HEK293 (cell line): ENCODE measurements around the gene PTGER4.

Experiments used
- BCL11B ChIP-seq: fragments of 450-650 bp; formaldehyde crosslinking; IDR thresholded peaks from 2 replicates; pipeline ENCODE4 v1.5.1; 2016; ENCODE audit warnings: low read depth, missing biosample characterization, missing genetic modification characterization
- BCL6B ChIP-seq: fragments of 450-650 bp; formaldehyde crosslinking; IDR thresholded peaks from 2 replicates; pipeline ENCODE4 v1.5.1; 2017; ENCODE audit warnings: missing biosample characterization, missing genetic modification characterization
- CTCF ChIP-seq: fragments of 450-650 bp; formaldehyde crosslinking; IDR thresholded peaks from 2 replicates; pipeline ENCODE4 v1.5.1; 2016; ENCODE audit warnings: missing biosample characterization, missing genetic modification characterization
- SCRT1 ChIP-seq: fragments of 450-650 bp; formaldehyde crosslinking; IDR thresholded peaks from 2 replicates; pipeline ENCODE4 v1.5.1; 2016; ENCODE audit warnings: missing biosample characterization, missing genetic modification characterization, borderline replicate concordance
- ZFP41 ChIP-seq: fragments of 450-650 bp; formaldehyde crosslinking; IDR thresholded peaks from 2 replicates; pipeline ENCODE4 v1.5.1; 2016; ENCODE audit warnings: missing biosample characterization, missing genetic modification characterization, borderline replicate concordance
- ZNF140 ChIP-seq: fragments of 450-650 bp; formaldehyde crosslinking; IDR thresholded peaks from 2 replicates; pipeline ENCODE4 v1.5.1; 2016; ENCODE audit warnings: missing biosample characterization, missing genetic modification characterization
- ZNF239 ChIP-seq: fragments of 450-650 bp; formaldehyde crosslinking; IDR thresholded peaks from 2 replicates; pipeline ENCODE4 v1.5.1; 2016; ENCODE audit warnings: missing biosample characterization, missing genetic modification characterization
- ZNF292 ChIP-seq: fragments of 450-650 bp; formaldehyde crosslinking; IDR thresholded peaks from 2 replicates; pipeline ENCODE4 v1.5.1; 2016; ENCODE audit warnings: low read depth, missing biosample characterization, missing genetic modification characterization, borderline replicate concordance
- TF ChIP-seq, protein P1 (sequence below): fragments of 450-650 bp; formaldehyde crosslinking; IDR thresholded peaks from 2 replicates; pipeline ENCODE4 v1.5.1; 2017; ENCODE audit warnings: missing biosample characterization, missing genetic modification characterization
- TF ChIP-seq, protein P2 (sequence below): fragments of 450-650 bp; formaldehyde crosslinking; IDR thresholded peaks from 2 replicates; pipeline ENCODE4 v1.5.1; 2016; ENCODE audit warnings: missing biosample characterization, missing genetic modification characterization
- TF ChIP-seq, protein P3 (sequence below): fragments of 450-650 bp; formaldehyde crosslinking; IDR thresholded peaks from 2 replicates; pipeline ENCODE4 v1.5.1; 2016; ENCODE audit warnings: missing biosample characterization, missing genetic modification characterization, low read depth
- TF ChIP-seq, protein P4 (sequence below): fragments of 450-650 bp; formaldehyde crosslinking; conservative IDR thresholded peaks from 2 replicates; pipeline ENCODE4 v1.5.1; 2016; ENCODE audit warnings: low read depth, missing biosample characterization, missing genetic modification characterization

- no peak for TF ChIP-seq CTCF (tag by site-specific recombination)
- no peak for TF ChIP-seq ZNF292 (tag by site-specific recombination)
- TF ChIP-seq, protein P1, sequence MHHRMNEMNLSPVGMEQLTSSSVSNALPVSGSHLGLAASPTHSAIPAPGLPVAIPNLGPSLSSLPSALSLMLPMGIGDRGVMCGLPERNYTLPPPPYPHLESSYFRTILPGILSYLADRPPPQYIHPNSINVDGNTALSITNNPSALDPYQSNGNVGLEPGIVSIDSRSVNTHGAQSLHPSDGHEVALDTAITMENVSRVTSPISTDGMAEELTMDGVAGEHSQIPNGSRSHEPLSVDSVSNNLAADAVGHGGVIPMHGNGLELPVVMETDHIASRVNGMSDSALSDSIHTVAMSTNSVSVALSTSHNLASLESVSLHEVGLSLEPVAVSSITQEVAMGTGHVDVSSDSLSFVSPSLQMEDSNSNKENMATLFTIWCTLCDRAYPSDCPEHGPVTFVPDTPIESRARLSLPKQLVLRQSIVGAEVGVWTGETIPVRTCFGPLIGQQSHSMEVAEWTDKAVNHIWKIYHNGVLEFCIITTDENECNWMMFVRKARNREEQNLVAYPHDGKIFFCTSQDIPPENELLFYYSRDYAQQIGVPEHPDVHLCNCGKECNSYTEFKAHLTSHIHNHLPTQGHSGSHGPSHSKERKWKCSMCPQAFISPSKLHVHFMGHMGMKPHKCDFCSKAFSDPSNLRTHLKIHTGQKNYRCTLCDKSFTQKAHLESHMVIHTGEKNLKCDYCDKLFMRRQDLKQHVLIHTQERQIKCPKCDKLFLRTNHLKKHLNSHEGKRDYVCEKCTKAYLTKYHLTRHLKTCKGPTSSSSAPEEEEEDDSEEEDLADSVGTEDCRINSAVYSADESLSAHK: no peak
- TF ChIP-seq, protein P2, sequence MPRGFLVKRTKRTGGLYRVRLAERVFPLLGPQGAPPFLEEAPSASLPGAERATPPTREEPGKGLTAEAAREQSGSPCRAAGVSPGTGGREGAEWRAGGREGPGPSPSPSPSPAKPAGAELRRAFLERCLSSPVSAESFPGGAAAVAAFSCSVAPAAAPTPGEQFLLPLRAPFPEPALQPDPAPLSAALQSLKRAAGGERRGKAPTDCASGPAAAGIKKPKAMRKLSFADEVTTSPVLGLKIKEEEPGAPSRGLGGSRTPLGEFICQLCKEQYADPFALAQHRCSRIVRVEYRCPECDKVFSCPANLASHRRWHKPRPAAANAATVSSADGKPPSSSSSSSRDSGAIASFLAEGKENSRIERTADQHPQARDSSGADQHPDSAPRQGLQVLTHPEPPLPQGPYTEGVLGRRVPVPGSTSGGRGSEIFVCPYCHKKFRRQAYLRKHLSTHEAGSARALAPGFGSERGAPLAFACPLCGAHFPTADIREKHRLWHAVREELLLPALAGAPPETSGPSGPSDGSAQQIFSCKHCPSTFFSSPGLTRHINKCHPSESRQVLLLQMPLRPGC: no peak
- no peak for TF ChIP-seq ZFP41 (tag by site-specific recombination)
- TF ChIP-seq, protein P3, sequence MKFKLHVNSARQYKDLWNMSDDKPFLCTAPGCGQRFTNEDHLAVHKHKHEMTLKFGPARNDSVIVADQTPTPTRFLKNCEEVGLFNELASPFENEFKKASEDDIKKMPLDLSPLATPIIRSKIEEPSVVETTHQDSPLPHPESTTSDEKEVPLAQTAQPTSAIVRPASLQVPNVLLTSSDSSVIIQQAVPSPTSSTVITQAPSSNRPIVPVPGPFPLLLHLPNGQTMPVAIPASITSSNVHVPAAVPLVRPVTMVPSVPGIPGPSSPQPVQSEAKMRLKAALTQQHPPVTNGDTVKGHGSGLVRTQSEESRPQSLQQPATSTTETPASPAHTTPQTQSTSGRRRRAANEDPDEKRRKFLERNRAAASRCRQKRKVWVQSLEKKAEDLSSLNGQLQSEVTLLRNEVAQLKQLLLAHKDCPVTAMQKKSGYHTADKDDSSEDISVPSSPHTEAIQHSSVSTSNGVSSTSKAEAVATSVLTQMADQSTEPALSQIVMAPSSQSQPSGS: no peak
- no peak for TF ChIP-seq ZNF140 (tag by site-specific recombination)
- TF ChIP-seq ZNF239: no peak
- no peak for TF ChIP-seq BCL11B (tag by site-specific recombination)
- no peak for TF ChIP-seq BCL6B (tag by site-specific recombination)
- TF ChIP-seq, protein P4, sequence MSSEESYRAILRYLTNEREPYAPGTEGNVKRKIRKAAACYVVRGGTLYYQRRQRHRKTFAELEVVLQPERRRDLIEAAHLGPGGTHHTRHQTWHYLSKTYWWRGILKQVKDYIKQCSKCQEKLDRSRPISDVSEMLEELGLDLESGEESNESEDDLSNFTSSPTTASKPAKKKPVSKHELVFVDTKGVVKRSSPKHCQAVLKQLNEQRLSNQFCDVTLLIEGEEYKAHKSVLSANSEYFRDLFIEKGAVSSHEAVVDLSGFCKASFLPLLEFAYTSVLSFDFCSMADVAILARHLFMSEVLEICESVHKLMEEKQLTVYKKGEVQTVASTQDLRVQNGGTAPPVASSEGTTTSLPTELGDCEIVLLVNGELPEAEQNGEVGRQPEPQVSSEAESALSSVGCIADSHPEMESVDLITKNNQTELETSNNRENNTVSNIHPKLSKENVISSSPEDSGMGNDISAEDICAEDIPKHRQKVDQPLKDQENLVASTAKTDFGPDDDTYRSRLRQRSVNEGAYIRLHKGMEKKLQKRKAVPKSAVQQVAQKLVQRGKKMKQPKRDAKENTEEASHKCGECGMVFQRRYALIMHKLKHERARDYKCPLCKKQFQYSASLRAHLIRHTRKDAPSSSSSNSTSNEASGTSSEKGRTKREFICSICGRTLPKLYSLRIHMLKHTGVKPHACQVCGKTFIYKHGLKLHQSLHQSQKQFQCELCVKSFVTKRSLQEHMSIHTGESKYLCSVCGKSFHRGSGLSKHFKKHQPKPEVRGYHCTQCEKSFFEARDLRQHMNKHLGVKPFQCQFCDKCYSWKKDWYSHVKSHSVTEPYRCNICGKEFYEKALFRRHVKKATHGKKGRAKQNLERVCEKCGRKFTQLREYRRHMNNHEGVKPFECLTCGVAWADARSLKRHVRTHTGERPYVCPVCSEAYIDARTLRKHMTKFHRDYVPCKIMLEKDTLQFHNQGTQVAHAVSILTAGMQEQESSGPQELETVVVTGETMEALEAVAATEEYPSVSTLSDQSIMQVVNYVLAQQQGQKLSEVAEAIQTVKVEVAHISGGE: no peak
- TF ChIP-seq SCRT1 (tag by site-specific recombination): no peak
Observed at GRCh38 chr5:40652441-40653220, 27.1 kb upstream of the PTGER4 start.
